HEK293 (cell line): ENCODE data around the gene CCDC158.

Source experiments
- CTCF ChIA-PET: fragments of 350-600 bp; formaldehyde crosslinking; extraction: SDS; loops from one replicate; lab custom pipeline; 2021; ENCODE audit warnings: antibody characterized with exemption; lab: Yijun Ruan, JAX
- POLR2A ChIA-PET: fragments of 300-600 bp; formaldehyde crosslinking; extraction: SDS; loops from one replicate; lab custom pipeline; 2020; ENCODE audit warnings: antibody characterized with exemption, inconsistent platforms; lab: Yijun Ruan, JAX
- H3K27ac ChIP-seq: fragments of 200-500 bp; sonication (Bioruptor generic); 2 replicates; pipeline ENCODE4 v1.5.1; 2014; ENCODE audit warnings: low read depth, low read length, control low read depth, inconsistent platforms; ENCODE audit errors: extremely low read depth
- H3K36me3 ChIP-seq, 2 experiments: fragments of 200-500 bp in 1 of 2; sonication (Bioruptor generic) in 1 of 2; 1 replicate in 1 of 2; 2 replicates in 1 of 2; pipeline ENCODE4 v1.5.1; 2014 to 2017; ENCODE audit warnings: inconsistent platforms in 2 of 2, low read length in 2 of 2; ENCODE audit not compliant: control insufficient read depth in 2 of 2, insufficient read depth in 1 of 2
- H3K4me1 ChIP-seq: fragments of 200-500 bp; sonication (Bioruptor generic); 2 replicates; pipeline ENCODE4 v1.5.1; 2014; ENCODE audit warnings: mild to moderate bottlenecking, low read length, inconsistent platforms; ENCODE audit not compliant: control insufficient read depth, insufficient read depth
- H3K4me3 ChIP-seq: 2 replicates; pipeline ENCODE4 v1.5.1; 2011; ENCODE audit warnings: low read depth, mild to moderate bottlenecking, control low read depth, low read length, moderate library complexity
- H3K9me3 ChIP-seq: fragments of 200-500 bp; sonication (Bioruptor generic); 2 replicates; pipeline ENCODE4 v1.5.1; 2014; ENCODE audit warnings: low read depth, low read length, inconsistent platforms; ENCODE audit not compliant: control insufficient read depth, insufficient read depth
- BCL6B ChIP-seq: fragments of 450-650 bp; formaldehyde crosslinking; IDR thresholded peaks from 2 replicates; pipeline ENCODE4 v1.5.1; 2017; ENCODE audit warnings: missing biosample characterization, missing genetic modification characterization
- EGR2 ChIP-seq: fragments of 450-650 bp; formaldehyde crosslinking; IDR thresholded peaks from 2 replicates; pipeline ENCODE4 v1.5.1; 2016; ENCODE audit warnings: low read depth, missing biosample characterization, missing genetic modification characterization
- HOXC10 ChIP-seq: sonication (generic); formaldehyde crosslinking; IDR thresholded peaks from 2 replicates; pipeline ENCODE4 v1.8.1; 2023; ENCODE audit warnings: mild to moderate bottlenecking, missing genetic modification reagents
- KLF7 ChIP-seq: fragments of 450-650 bp; formaldehyde crosslinking; IDR thresholded peaks from 2 replicates; pipeline ENCODE4 v1.5.1; 2016; ENCODE audit warnings: missing biosample characterization, missing genetic modification characterization, borderline replicate concordance
- OSR2 ChIP-seq: fragments of 450-650 bp; formaldehyde crosslinking; IDR thresholded peaks from 2 replicates; pipeline ENCODE4 v1.5.1; 2016; ENCODE audit warnings: missing biosample characterization, missing genetic modification characterization
- SCRT2 ChIP-seq: fragments of 450-650 bp; formaldehyde crosslinking; IDR thresholded peaks from 2 replicates; pipeline ENCODE4 v1.5.1; 2016; ENCODE audit warnings: missing biosample characterization, missing genetic modification characterization
- TSHZ1 ChIP-seq: fragments of 450-650 bp; formaldehyde crosslinking; IDR thresholded peaks from 2 replicates; pipeline ENCODE4 v1.5.1; 2016; ENCODE audit warnings: missing biosample characterization, missing genetic modification characterization, borderline replicate concordance
- YY1 ChIP-seq: fragments of 450-650 bp; formaldehyde crosslinking; IDR thresholded peaks from 2 replicates; pipeline ENCODE4 v1.5.1; 2018; ENCODE audit warnings: missing biosample characterization, missing genetic modification characterization
- ZNF169 ChIP-seq: fragments of 450-650 bp; formaldehyde crosslinking; IDR thresholded peaks from 2 replicates; pipeline ENCODE4 v1.5.1; 2016; ENCODE audit warnings: missing biosample characterization, missing genetic modification characterization
- ZNF174 ChIP-seq: fragments of 450-650 bp; formaldehyde crosslinking; IDR thresholded peaks from 2 replicates; pipeline ENCODE4 v1.5.0; 2017; ENCODE audit warnings: missing biosample characterization, mild to moderate bottlenecking, missing genetic modification characterization
- ZNF202 ChIP-seq: fragments of 450-650 bp; formaldehyde crosslinking; IDR thresholded peaks from 2 replicates; pipeline ENCODE4 v1.5.1; 2016; ENCODE audit warnings: missing biosample characterization, missing genetic modification characterization, borderline replicate concordance
- ZNF366 ChIP-seq: fragments of 450-650 bp; formaldehyde crosslinking; conservative IDR thresholded peaks from 2 replicates; pipeline ENCODE4 v1.5.1; 2016; ENCODE audit warnings: missing biosample characterization, missing genetic modification characterization
- ZNF391 ChIP-seq: fragments of 450-650 bp; formaldehyde crosslinking; IDR thresholded peaks from 2 replicates; pipeline ENCODE4 v1.5.1; 2016; ENCODE audit warnings: low read depth, missing biosample characterization, missing genetic modification characterization, borderline replicate concordance
- ZNF426 ChIP-seq: fragments of 450-650 bp; formaldehyde crosslinking; IDR thresholded peaks from 2 replicates; pipeline ENCODE4 v1.5.1; 2017; ENCODE audit warnings: missing biosample characterization, missing genetic modification characterization, mild to moderate bottlenecking, inconsistent platforms, moderate library complexity
- ZNF521 ChIP-seq: fragments of 450-650 bp; formaldehyde crosslinking; IDR thresholded peaks from 2 replicates; pipeline ENCODE4 v1.5.1; 2017; ENCODE audit warnings: missing biosample characterization, mild to moderate bottlenecking, missing genetic modification characterization
- ZNF555 ChIP-seq: fragments of 450-650 bp; formaldehyde crosslinking; conservative IDR thresholded peaks from 2 replicates; pipeline ENCODE4 v1.5.1; 2017; ENCODE audit warnings: missing biosample characterization, mild to moderate bottlenecking, missing genetic modification characterization, inconsistent platforms
- ZNF560 ChIP-seq: fragments of 450-650 bp; formaldehyde crosslinking; IDR thresholded peaks from 2 replicates; pipeline ENCODE4 v1.5.1; 2017; ENCODE audit warnings: missing biosample characterization, missing genetic modification characterization, borderline replicate concordance
- ZNF585B ChIP-seq: fragments of 450-650 bp; formaldehyde crosslinking; IDR thresholded peaks from 2 replicates; pipeline ENCODE4 v1.5.1; 2016; ENCODE audit warnings: missing biosample characterization, missing genetic modification characterization
- ZNF610 ChIP-seq: fragments of 450-650 bp; formaldehyde crosslinking; IDR thresholded peaks from 2 replicates; pipeline ENCODE4 v1.5.1; 2016; ENCODE audit warnings: missing biosample characterization, missing genetic modification characterization, borderline replicate concordance
- ZNF677 ChIP-seq: fragments of 450-650 bp; IDR thresholded peaks from 2 replicates; pipeline ENCODE4 v1.5.0; 2018; ENCODE audit warnings: missing biosample characterization, mild to moderate bottlenecking, missing genetic modification characterization, moderate library complexity
- ZSCAN5A ChIP-seq: fragments of 450-650 bp; formaldehyde crosslinking; IDR thresholded peaks from 2 replicates; pipeline ENCODE4 v1.5.1; 2016; ENCODE audit warnings: missing biosample characterization, missing genetic modification characterization

CCDC158 gene

GRCh38 chr4:76316131-76316530 is 104.8 kb downstream of the CCDC158 start:
- Histone ChIP-seq H3K4me1 (no peaks in the 10 kb centered on the region), H3K27ac (no peak overlapping the region), H3K36me3 (no peaks in the 10 kb centered on the region), H3K4me3 (no peak overlapping the region), H3K9me3 (no peaks in the 10 kb centered on the region)
- TF ChIP-seq ZNF366 (tag by site-specific recombination) (no peak), ZNF555 (tag by site-specific recombination) (no peak), ZNF677 (no peak)
- CTCF ChIA-PET, result interaction anchor here (1.0 to 2.0 kb wide), 3 partner anchors 9 to 136 kb away, joined by 3 to 5 read pairs (median 3); partner anchors contain the start of gene STBD1
- POLR2A ChIA-PET, result no interaction called here

GRCh38 chr4:76315267-76315918 is 105.5 kb downstream of the CCDC158 start:
- no peaks in the 10 kb centered on the region for H3K4me1 ChIP-seq
- no peak overlapping the region for H3K27ac ChIP-seq
- no peak for TF ChIP-seq ZNF610 (tag by site-specific recombination)
- no peak for TF ChIP-seq SCRT2 (tag by site-specific recombination)
- no peak for TF ChIP-seq KLF7 (tag by site-specific recombination)
- TF ChIP-seq BCL6B (tag by site-specific recombination), result no peak
- no peak for TF ChIP-seq ZNF585B (tag by site-specific recombination)
- TF ChIP-seq EGR2 (tag by site-specific recombination), result no peak
- TF ChIP-seq ZNF426 (tag by site-specific recombination), result no peak
- no peak for TF ChIP-seq HOXC10
- no peak for TF ChIP-seq ZNF560 (tag by site-specific recombination)
- no peak for TF ChIP-seq TSHZ1
- TF ChIP-seq ZNF391 (tag by site-specific recombination), result no peak
- TF ChIP-seq YY1 (tag by site-specific recombination), result no peak
- TF ChIP-seq ZSCAN5A (tag by site-specific recombination), result no peak
- TF ChIP-seq ZNF521 (tag by site-specific recombination), result no peak
- no peak for TF ChIP-seq OSR2 (tag by site-specific recombination)
- no peak for TF ChIP-seq ZNF169 (tag by site-specific recombination)
- TF ChIP-seq ZNF202 (tag by site-specific recombination), result no peak
- TF ChIP-seq ZNF174 (tag by site-specific recombination), result no peak
- H3K9me3 ChIP-seq, result no peaks in the 10 kb centered on the region
- H3K4me3 ChIP-seq, result no peak overlapping the region
- peaks cover 0 to 4% of the 10 kb centered on the region in 2 experiments; a peak in 1 of 3 replicates for H3K36me3 ChIP-seq
- ChIA-PET POLR2A (no interaction called here), CTCF (interaction anchor here (2.0 kb wide), 1 partner anchor 136 kb away, joined by 5 read pairs; no protein-coding TSS in a partner anchor)
